Activated CD8-positive, alpha-beta T cell treated with anti-CD3 and anti-CD28 coated beads for 36 hours (primary cell): ENCODE results near the gene PARK7. TPM values are rescaled to one million over a fixed set of nuclear protein-coding genes. Genes with fewer than 3 reads are reported as not detected.

Experiments
- ATAC-seq: fragments of 200-7000 bp; cut with Tn5 transposase; one replicate; pipeline ENCODE4 v1.10.0; 2021; ENCODE audit warnings: mild to moderate bottlenecking, moderate library complexity
- CTCF ChIA-PET: fragments of 350-600 bp; sonication (Branson Sonifier 250); formaldehyde crosslinking; loops from one replicate; lab custom pipeline; 2021; ENCODE audit warnings: antibody characterized with exemption; lab: Charles Lee
- POLR2A ChIA-PET: fragments of 350-600 bp; sonication (Branson Sonifier 250); formaldehyde crosslinking; loops from one replicate; lab custom pipeline; 2021; ENCODE audit warnings: antibody characterized with exemption; lab: Charles Lee
- DNase-seq: peaks from one replicate; pipeline ENCODE4 v3.0.0-alpha.2; 2020
- H3K27ac Mint-ChIP-seq: one replicate; pipeline ENCODE4 v1.8.0; 2021; ENCODE audit warnings: mild to moderate bottlenecking, mixed read lengths
- H3K27me3 Mint-ChIP-seq: one replicate; pipeline ENCODE4 v1.8.0; 2021; ENCODE audit warnings: mixed read lengths
- H3K36me3 Mint-ChIP-seq: one replicate; pipeline ENCODE4 v1.8.0; 2021; ENCODE audit warnings: low read depth, mixed read lengths
- H3K4me1 Mint-ChIP-seq: one replicate; pipeline ENCODE4 v1.8.0; 2021; ENCODE audit warnings: low read depth, mixed read lengths
- H3K4me3 Mint-ChIP-seq: one replicate; pipeline ENCODE4 v1.8.0; 2021; ENCODE audit warnings: mild to moderate bottlenecking, moderate library complexity, mixed read lengths
- H3K9me3 Mint-ChIP-seq: one replicate; pipeline ENCODE4 v1.8.0; 2021; ENCODE audit warnings: mixed read lengths
- intact Hi-C: fragments of 100-400 bp; cut with micrococcal nuclease; formaldehyde crosslinking; loops from one replicate; pipeline ENCODE4 v1.10.0; 2022
- total RNA-seq, 2 experiments: library from RNA; stranded (reverse); gene quantifications; one replicate each; pipeline ENCODE4 v1.2.3, GENCODE V29; 2021
- TF ChIP-seq, protein P1 (sequence below): fragments of 200-600 bp; IDR thresholded peaks from one replicate; pipeline ENCODE4 v1.8.0; 2022; ENCODE audit warnings: antibody characterized with exemption, mild to moderate bottlenecking

The PARK7 gene
- total RNA-seq, 2 experiments from 2014 or later: 539 to 552 TPM

GRCh38 chr1:8021676-8022266 lies 60.3 kb downstream of the PARK7 start:
- Mint-ChIP-seq H3K4me1 (peaks cover 10% of the 10 kb centered on the region), H3K27me3 (peaks cover 31% of the 10 kb centered on the region), H3K9me3 (no peaks in the 10 kb centered on the region), H3K4me3 (no peak overlapping the region), H3K36me3 (no peaks in the 10 kb centered on the region), H3K27ac (no peak overlapping the region)
- DNase-seq: no peak
- intact Hi-C loops: no loop called here
- CTCF ChIA-PET: interaction anchor here (1.0 kb wide), 1 partner anchor 293 kb away, joined by 4 read pairs; no protein-coding TSS in a partner anchor
- ATAC-seq: no peak
- POLR2A ChIA-PET: no interaction called here
- TF ChIP-seq, protein P1, sequence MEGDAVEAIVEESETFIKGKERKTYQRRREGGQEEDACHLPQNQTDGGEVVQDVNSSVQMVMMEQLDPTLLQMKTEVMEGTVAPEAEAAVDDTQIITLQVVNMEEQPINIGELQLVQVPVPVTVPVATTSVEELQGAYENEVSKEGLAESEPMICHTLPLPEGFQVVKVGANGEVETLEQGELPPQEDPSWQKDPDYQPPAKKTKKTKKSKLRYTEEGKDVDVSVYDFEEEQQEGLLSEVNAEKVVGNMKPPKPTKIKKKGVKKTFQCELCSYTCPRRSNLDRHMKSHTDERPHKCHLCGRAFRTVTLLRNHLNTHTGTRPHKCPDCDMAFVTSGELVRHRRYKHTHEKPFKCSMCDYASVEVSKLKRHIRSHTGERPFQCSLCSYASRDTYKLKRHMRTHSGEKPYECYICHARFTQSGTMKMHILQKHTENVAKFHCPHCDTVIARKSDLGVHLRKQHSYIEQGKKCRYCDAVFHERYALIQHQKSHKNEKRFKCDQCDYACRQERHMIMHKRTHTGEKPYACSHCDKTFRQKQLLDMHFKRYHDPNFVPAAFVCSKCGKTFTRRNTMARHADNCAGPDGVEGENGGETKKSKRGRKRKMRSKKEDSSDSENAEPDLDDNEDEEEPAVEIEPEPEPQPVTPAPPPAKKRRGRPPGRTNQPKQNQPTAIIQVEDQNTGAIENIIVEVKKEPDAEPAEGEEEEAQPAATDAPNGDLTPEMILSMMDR: no peak

DNA sequence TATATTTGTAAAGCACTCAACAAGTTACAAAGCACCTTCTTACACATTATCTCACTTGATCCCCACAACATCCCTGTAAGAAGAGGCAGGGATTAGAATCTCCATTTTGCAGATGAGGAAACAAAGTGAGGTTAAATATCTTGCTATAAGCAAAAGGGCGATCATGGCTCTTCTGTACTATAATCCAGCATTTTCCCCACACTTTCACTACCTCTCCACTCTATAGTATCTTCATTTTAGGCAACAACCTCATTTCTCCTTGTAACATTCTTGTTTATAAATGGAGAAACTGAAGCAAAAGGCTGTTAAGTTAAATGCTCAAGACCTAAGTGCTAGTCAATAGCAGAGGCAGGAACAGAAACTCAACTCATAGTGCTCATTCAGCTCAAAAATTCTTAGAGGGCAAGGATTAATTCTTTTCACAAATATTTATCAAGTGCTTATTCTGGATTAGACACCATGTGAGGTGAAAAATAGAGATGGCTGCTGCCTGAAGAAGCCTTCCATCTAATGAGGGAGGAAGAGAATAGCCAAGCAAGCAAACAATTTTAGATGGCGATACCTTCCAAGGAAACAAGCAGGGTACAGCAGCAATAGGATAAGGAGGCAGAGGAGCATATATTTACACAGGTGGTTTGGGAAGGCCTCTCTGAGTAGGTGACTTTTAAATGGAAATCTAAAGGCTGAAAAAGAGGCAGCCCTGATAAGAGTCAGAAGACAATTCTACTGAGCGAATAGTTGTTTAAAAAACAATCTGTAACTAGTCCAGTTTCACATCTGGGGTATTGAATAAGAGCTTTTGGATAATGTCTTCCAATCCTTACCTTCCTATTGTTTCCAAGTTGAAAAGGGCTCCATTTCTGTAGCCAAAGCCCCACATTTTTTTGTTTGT lies 61.1 kb downstream of the PARK7 start:
- Mint-ChIP-seq H3K4me3 (no peak overlapping the region), H3K27ac (no peak overlapping the region), H3K4me1 (peaks cover 12% of the 10 kb centered on the region), H3K27me3 (peaks cover 34% of the 10 kb centered on the region), H3K9me3 (no peaks in the 10 kb centered on the region), H3K36me3 (no peaks in the 10 kb centered on the region)
- ChIA-PET CTCF (interaction anchor here (0.6 to 3.0 kb wide), 2 partner anchors 8 kb away, joined by 3 to 20 read pairs; no protein-coding TSS in a partner anchor), POLR2A (no interaction called here)
- TF ChIP-seq, protein P1: no peak
- intact Hi-C loops: no loop called here
- ATAC-seq: no peak
- no peak for DNase-seq

- no peak for DNase-seq
- CTCF ChIA-PET: interaction anchor here (2.3 to 3.0 kb wide), 2 partner anchors 9 to 292 kb away, joined by 11 to 20 read pairs; no protein-coding TSS in a partner anchor
- Mint-ChIP-seq H3K27ac (no peak overlapping the region), H3K4me3 (no peak overlapping the region), H3K27me3 (peaks cover 33% of the 10 kb centered on the region), H3K4me1 (peaks cover 12% of the 10 kb centered on the region), H3K36me3 (no peaks in the 10 kb centered on the region), H3K9me3 (no peaks in the 10 kb centered on the region)
- POLR2A ChIA-PET: interaction anchor here (0.5 kb wide), 1 partner anchor 853 kb away, joined by 3 read pairs; no protein-coding TSS in a partner anchor
- intact Hi-C loops: no loop called here
- TF ChIP-seq, protein P1: no peak
- no peak for ATAC-seq
These were observed 61.9 kb downstream of the PARK7 start for GRCh38 chr1:8023287-8023994.

DNA sequence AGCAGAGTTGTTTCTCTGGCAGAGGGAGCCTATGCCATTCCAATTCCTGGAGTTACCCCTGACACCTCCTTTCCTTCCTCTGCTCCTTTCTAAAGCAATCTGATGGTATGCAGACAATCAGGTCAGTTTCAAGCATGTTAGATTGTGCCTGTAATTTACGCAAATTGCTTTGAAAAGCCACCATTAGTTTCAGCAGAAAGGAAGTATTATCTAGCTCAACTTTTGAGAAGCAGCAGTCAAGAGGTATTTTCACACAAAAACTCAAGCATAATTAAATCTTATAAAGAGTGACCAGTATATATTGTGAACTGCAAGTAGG lies 62.4 kb downstream of the PARK7 start:
- Mint-ChIP-seq H3K27ac (no peak overlapping the region), H3K4me1 (peaks cover 12% of the 10 kb centered on the region), H3K36me3 (no peaks in the 10 kb centered on the region), H3K4me3 (no peak overlapping the region), H3K9me3 (no peaks in the 10 kb centered on the region), H3K27me3 (peaks cover 30% of the 10 kb centered on the region)
- CTCF ChIA-PET: interaction anchor here (2.3 to 3.0 kb wide), 2 partner anchors 9 to 291 kb away, joined by 11 to 20 read pairs; no protein-coding TSS in a partner anchor
- TF ChIP-seq, protein P1: no peak
- POLR2A ChIA-PET: interaction anchor here (0.5 kb wide), 1 partner anchor 852 kb away, joined by 3 read pairs; no protein-coding TSS in a partner anchor
- ATAC-seq (no peak), DNase-seq (no peak)
- intact Hi-C loops: no loop called here
